GM23338 (cell line): Measurements from ENCODE around the gene SYP. TPM values are rescaled to one million over a fixed set of nuclear protein-coding genes. Genes with fewer than 3 reads are reported as not detected.

Source experiments
- ATAC-seq: fragments of 200-7000 bp; cut with Tn5 transposase; 3 replicates; pipeline ENCODE4 v1.9.1; 2020
- DNase-seq: peaks from one replicate; pipeline ENCODE4 v3.0.0-alpha.2; 2015; ENCODE audit warnings: low spot score
- H2AFZ ChIP-seq: fragments of 200-600 bp; sonication (generic); 2 replicates; pipeline ENCODE4 v1.8.0; 2016; ENCODE audit warnings: antibody characterized with exemption, mild to moderate bottlenecking, moderate library complexity
- H3F3A ChIP-seq: fragments of 200-600 bp; sonication (generic); replicated peaks from 2 replicates; pipeline ENCODE4 v1.8.0; 2017; ENCODE audit warnings: antibody characterized with exemption, mixed run types, low read depth
- H3K27ac ChIP-seq: fragments of 200-600 bp; sonication (generic); 2 replicates; pipeline ENCODE4 v1.6.1; 2016; ENCODE audit warnings: low read depth
- H3K27me3 ChIP-seq: fragments of 200-600 bp; sonication (generic); 2 replicates; pipeline ENCODE4 v1.8.0; 2016; ENCODE audit warnings: mild to moderate bottlenecking, mixed run types, moderate library complexity; ENCODE audit not compliant: insufficient read depth
- H3K36me3 ChIP-seq: fragments of 200-600 bp; sonication (generic); 2 replicates; pipeline ENCODE4 v1.8.0; 2016; ENCODE audit warnings: mild to moderate bottlenecking; ENCODE audit not compliant: insufficient read depth
- H3K4me1 ChIP-seq: fragments of 200-600 bp; sonication (generic); 2 replicates; pipeline ENCODE4 v1.8.0; 2016; ENCODE audit warnings: mild to moderate bottlenecking, moderate library complexity; ENCODE audit not compliant: insufficient read depth
- H3K4me2 ChIP-seq: fragments of 200-600 bp; sonication (generic); 2 replicates; pipeline ENCODE4 v1.7.1; 2017; ENCODE audit warnings: mixed run types
- H3K4me3 ChIP-seq: fragments of 200-600 bp; sonication (generic); 2 replicates; pipeline ENCODE4 v1.6.1; 2016; ENCODE audit warnings: mixed run types
- H3K79me2 ChIP-seq: fragments of 200-600 bp; sonication (generic); replicated peaks from 2 replicates; pipeline ENCODE4 v1.8.0; 2017; ENCODE audit warnings: mild to moderate bottlenecking; ENCODE audit not compliant: insufficient read depth
- H3K9me2 ChIP-seq: fragments of 200-600 bp; sonication (generic); 2 replicates; pipeline ENCODE4 v1.8.0; 2017; ENCODE audit not compliant: insufficient read depth
- H4K20me1 ChIP-seq: fragments of 200-600 bp; sonication (generic); replicated peaks from 2 replicates; pipeline ENCODE4 v1.8.0; 2017; ENCODE audit warnings: mild to moderate bottlenecking; ENCODE audit not compliant: insufficient read depth
- H3K27ac Mint-ChIP-seq: 2 replicates; pipeline ENCODE4 v1.8.0; 2020; ENCODE audit warnings: inconsistent platforms, mild to moderate bottlenecking, moderate library complexity, mixed read lengths
- H3K27me3 Mint-ChIP-seq: 3 replicates; pipeline ENCODE4 v1.8.0; 2022; ENCODE audit warnings: low read depth, mild to moderate bottlenecking, moderate library complexity, mixed read lengths, inconsistent platforms; ENCODE audit not compliant: insufficient read depth, poor library complexity
- H3K36me3 Mint-ChIP-seq: 3 replicates; pipeline ENCODE4 v1.8.0; 2021; ENCODE audit warnings: low read depth, mild to moderate bottlenecking, inconsistent platforms, moderate library complexity, mixed read lengths
- H3K4me1 Mint-ChIP-seq: 3 replicates; pipeline ENCODE4 v1.8.0; 2020; ENCODE audit warnings: mild to moderate bottlenecking, inconsistent platforms, mixed read lengths
- H3K4me3 Mint-ChIP-seq: 3 replicates; pipeline ENCODE4 v1.8.0; 2021; ENCODE audit warnings: moderate library complexity, mild to moderate bottlenecking, inconsistent platforms, mixed read lengths
- H3K9me3 Mint-ChIP-seq: 3 replicates; pipeline ENCODE4 v1.8.0; 2020; ENCODE audit warnings: moderate library complexity, mild to moderate bottlenecking, inconsistent platforms, mixed read lengths
- CREB1 ChIP-seq: fragments of 250-450 bp; sonication (Bioruptor Pico); IDR thresholded peaks from 2 replicates; pipeline ENCODE4 v1.5.0; 2020; ENCODE audit warnings: low read depth, mild to moderate bottlenecking, moderate library complexity
- CTCF ChIP-seq, 2 experiments: fragments of 200-600 bp in 1 of 2; sonication (generic) in 1 of 2; conservative IDR thresholded peaks; 2 replicates each; pipeline versions ENCODE4 v1.5.1 to v1.6.1; 2016 to 2017; ENCODE audit warnings: antibody characterized with exemption in 2 of 2, low read depth in 2 of 2, mild to moderate bottlenecking in 2 of 2, moderate library complexity in 1 of 2
- EZH2 ChIP-seq: fragments of 200-600 bp; sonication (generic); IDR thresholded peaks from one replicate; pipeline ENCODE4 v1.8.0; 2017; ENCODE audit warnings: antibody characterized with exemption, mild to moderate bottlenecking, low read depth; ENCODE audit not compliant: unreplicated experiment
- EZH2phosphoT487 ChIP-seq: fragments of 200-600 bp; sonication (generic); IDR thresholded peaks from one replicate; pipeline ENCODE4 v1.8.1; 2018; ENCODE audit warnings: antibody characterized with exemption; ENCODE audit not compliant: unreplicated experiment
- JUNB ChIP-seq: IDR thresholded peaks from one replicate; pipeline ENCODE4 v1.6.1; 2016; ENCODE audit warnings: antibody characterized with exemption; ENCODE audit not compliant: unreplicated experiment
- NANOG ChIP-seq: IDR thresholded peaks from 2 replicates; pipeline ENCODE4 v1.6.1; 2016; ENCODE audit warnings: antibody characterized with exemption, borderline replicate concordance
- POLR2AphosphoS5 ChIP-seq: IDR thresholded peaks from 2 replicates; pipeline ENCODE4 v1.6.1; 2016; ENCODE audit warnings: antibody characterized with exemption, low read depth
- STAT1 ChIP-seq: IDR thresholded peaks from one replicate; pipeline ENCODE4 v1.6.1; 2016; ENCODE audit warnings: antibody characterized with exemption; ENCODE audit not compliant: unreplicated experiment
- ZNF114 ChIP-seq: fragments of 250-450 bp; sonication (Bioruptor Pico); IDR thresholded peaks from 2 replicates; pipeline ENCODE4 v1.5.0; 2020; ENCODE audit warnings: mild to moderate bottlenecking, moderate library complexity
- ZNF462 ChIP-seq: fragments of 250-450 bp; sonication (Bioruptor Pico); IDR thresholded peaks from 2 replicates; pipeline ENCODE4 v1.5.0; 2020; ENCODE audit warnings: mild to moderate bottlenecking, moderate library complexity
- polyA plus RNA-seq: library from polyadenylated mRNA; unstranded; fragments of >200 nt; fragmentation: Nextera tagmentation; extraction: Ambion mirVana; gene quantifications from 2 replicates; pipeline ENCODE4 v1.2.1, GENCODE V29; 2016
- total RNA-seq: library from RNA; depleted of rRNA; stranded (reverse); fragments of >200 nt; shearing (Covaris generic); gene quantifications from 2 replicates; pipeline ENCODE4 v1.2.3, GENCODE V29; 2014
- TF ChIP-seq, protein P1 (sequence below): IDR thresholded peaks from one replicate; pipeline ENCODE4 v1.6.1; 2018; ENCODE audit warnings: antibody characterized with exemption; ENCODE audit not compliant: unreplicated experiment

SYP gene
- total and polyA plus RNA-seq, 2 experiments from 2014 or later: 3.7 to 9.1 TPM

DNA sequence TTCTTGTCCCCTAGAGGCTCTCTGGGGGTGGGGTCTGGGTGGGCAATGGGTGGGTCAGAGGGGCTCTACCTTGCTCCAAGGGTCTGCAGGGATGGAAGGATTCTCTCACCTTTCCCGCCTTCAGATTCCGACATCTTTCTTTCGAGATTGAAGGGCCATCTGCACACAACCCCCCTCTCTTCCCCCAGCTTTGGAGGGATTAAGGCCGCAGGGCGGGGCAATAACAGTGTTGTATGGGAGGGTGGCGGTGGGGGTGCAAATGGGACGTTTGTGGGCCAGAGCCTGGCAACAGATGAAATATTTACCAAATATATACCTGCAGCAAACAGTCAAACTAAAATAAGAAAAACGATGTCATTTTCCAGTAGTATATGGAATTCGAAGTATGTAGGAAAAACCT, 33.2 kb upstream of the SYP start, which contains the start of gene CACNA1F:
Gene CACNA1F (minus strand): TSS at position 165 of the 400 bp plus-strand sequence. CDS start 31 bp downstream, at position 134.
- peaks cover 1% of the 10 kb centered on the region for H3K27me3 Mint-ChIP-seq
- H3K27ac Mint-ChIP-seq: no peak within 1 kb of the TSS
- DNase-seq (no peak), ATAC-seq (no peak)
- H3K4me1 ChIP-seq: no peaks in the 10 kb centered on the region
- TF ChIP-seq ZNF462 (CRISPR knock-in tag): no peak
- no peak for TF ChIP-seq STAT1
- TF ChIP-seq, protein P1, sequence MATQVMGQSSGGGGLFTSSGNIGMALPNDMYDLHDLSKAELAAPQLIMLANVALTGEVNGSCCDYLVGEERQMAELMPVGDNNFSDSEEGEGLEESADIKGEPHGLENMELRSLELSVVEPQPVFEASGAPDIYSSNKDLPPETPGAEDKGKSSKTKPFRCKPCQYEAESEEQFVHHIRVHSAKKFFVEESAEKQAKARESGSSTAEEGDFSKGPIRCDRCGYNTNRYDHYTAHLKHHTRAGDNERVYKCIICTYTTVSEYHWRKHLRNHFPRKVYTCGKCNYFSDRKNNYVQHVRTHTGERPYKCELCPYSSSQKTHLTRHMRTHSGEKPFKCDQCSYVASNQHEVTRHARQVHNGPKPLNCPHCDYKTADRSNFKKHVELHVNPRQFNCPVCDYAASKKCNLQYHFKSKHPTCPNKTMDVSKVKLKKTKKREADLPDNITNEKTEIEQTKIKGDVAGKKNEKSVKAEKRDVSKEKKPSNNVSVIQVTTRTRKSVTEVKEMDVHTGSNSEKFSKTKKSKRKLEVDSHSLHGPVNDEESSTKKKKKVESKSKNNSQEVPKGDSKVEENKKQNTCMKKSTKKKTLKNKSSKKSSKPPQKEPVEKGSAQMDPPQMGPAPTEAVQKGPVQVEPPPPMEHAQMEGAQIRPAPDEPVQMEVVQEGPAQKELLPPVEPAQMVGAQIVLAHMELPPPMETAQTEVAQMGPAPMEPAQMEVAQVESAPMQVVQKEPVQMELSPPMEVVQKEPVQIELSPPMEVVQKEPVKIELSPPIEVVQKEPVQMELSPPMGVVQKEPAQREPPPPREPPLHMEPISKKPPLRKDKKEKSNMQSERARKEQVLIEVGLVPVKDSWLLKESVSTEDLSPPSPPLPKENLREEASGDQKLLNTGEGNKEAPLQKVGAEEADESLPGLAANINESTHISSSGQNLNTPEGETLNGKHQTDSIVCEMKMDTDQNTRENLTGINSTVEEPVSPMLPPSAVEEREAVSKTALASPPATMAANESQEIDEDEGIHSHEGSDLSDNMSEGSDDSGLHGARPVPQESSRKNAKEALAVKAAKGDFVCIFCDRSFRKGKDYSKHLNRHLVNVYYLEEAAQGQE: no peak
- no peak for TF ChIP-seq CTCF (conservative IDR thresholded peaks at IDR 0.05; ENCODE audit: low read depth in 2 of 2)
- TF ChIP-seq CREB1 (CRISPR knock-in tag): no peak
- TF ChIP-seq POLR2AphosphoS5: no peak
- TF ChIP-seq JUNB: no peak
- no peak for TF ChIP-seq NANOG
- no peak for TF ChIP-seq ZNF114 (CRISPR knock-in tag)
- TF ChIP-seq EZH2phosphoT487: no peak
- no peak for TF ChIP-seq EZH2
- H3K4me1 Mint-ChIP-seq: peaks cover 8% of the 10 kb centered on the region; the same call in 1 of the 3 replicates
- no peak within 1 kb of the TSS for H3K4me2 ChIP-seq
- no peak within 1 kb of the TSS for H3K27ac ChIP-seq
- no peaks in the 10 kb centered on the region for H4K20me1 ChIP-seq
- no peaks in the 10 kb centered on the region for H3F3A ChIP-seq
- no peaks in the 10 kb centered on the region for H3K36me3 Mint-ChIP-seq
- no peaks in the 10 kb centered on the region for H3K9me2 ChIP-seq
- H3K9me3 Mint-ChIP-seq: no peaks in the 10 kb centered on the region
- H3K36me3 ChIP-seq: no peaks in the 10 kb centered on the region
- no peak within 1 kb of the TSS for H2AFZ ChIP-seq
- H3K4me3 ChIP-seq: no peak within 1 kb of the TSS
- H3K4me3 Mint-ChIP-seq: no peak within 1 kb of the TSS
- no peaks in the 10 kb centered on the region for H3K79me2 ChIP-seq
- H3K27me3 ChIP-seq: no peaks in the 10 kb centered on the region
